SK-N-SH (cell line): Measurements from ENCODE around the gene DHRS4.

ENCODE experiments used
- POLR2AphosphoS5 ChIP-seq: IDR thresholded peaks from 2 replicates; pipeline ENCODE4 v1.6.1; 2012; ENCODE audit warnings: low read depth, low read length
- YY1 ChIP-seq: IDR thresholded peaks from 2 replicates; pipeline ENCODE4 v1.4.0; 2012; ENCODE audit warnings: low read depth, mild to moderate bottlenecking

DNA sequence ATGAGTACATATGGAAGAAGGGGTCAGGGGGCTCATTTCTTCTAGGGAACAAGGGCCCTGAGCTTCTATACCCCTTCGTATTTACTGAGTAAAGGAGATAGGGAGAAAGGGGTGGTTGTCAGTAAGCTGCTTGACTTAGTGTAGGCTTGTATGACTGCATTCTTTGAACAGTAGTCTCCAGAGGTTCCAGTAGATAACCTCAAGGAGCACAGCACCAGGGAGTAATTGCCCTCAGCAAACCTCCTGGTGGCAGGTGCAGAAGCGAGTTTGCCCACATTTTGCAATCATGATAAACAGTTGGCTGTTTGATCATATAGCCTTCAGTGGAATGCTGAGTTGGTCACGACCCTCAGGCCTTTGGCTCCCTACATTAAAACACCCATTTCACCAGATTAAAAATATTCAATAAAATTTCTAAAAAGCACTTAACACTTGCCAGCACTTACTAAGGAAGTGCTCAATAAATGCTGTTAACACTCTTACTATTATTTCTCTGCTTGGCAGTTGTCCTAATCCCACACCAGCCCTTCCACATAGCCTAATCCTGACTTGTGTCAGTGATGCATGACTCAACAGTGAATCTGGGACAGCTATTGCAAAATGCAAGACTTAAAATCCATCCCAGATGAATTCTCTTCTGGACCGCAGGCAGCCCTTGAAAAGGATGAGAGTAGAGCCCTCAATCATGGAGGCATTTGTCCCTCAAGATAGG lies 31.5 kb downstream of the DHRS4 start:
- no peak for TF ChIP-seq POLR2AphosphoS5
- TF ChIP-seq YY1 = no peak
